ENCODE measurements around the gene TPST1. TPM values are rescaled to one million over a fixed set of nuclear protein-coding genes. Genes with fewer than 3 reads are reported as not detected.

TPST1 gene
- total and polyA plus RNA-seq, 2 experiments from 2014 or later: 21.1 to 24.8 TPM

DNA sequence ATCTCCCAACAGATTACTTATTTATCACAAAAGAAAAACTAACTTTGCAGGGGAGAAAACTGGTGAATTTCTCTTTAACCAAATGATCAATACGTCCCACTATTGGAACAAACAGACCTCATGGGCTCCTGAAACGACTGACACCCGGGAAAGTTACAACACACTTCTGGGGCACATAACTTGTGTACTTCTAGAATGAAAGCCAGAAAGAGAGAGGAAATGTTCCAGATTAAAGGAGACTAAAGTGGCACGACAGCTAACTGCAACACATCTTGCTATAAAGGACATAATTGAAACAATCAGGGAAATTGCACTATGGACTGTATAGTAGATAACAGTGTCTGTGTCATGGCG lies 14.7 kb upstream of the TPST1 start:
- H3K4me3 ChIP-seq: no peak overlapping the region
- H3K27ac ChIP-seq: no peak overlapping the region

DNA sequence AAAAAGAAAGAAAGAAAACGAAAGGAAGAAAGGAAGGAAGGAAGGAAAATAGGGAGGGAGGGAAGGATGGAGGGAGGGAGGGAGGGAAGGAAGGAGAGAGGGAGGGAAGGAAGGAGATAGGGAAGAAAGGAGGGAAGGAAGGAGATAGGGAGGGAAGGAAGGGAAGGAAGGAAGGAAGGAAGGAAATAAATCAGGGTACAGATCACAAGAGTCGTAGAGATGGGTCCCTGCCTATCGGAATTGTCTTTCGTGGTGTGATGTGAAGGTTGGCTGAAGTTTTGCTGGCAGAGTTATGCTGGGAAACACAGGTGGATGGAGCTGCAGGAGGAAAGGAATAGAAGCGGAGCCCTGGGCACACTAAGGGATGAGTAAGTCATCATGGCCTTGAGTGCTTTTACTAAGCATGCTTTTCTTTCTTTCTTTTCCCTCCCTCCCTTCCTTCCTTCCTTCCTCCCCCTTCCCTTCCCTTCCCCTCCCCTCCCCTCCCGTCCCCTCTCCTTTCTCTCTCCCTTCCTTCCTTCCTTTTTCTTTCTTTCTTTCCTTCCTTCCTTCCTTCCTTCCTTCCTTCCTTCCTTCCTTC lies 11.9 kb upstream of the TPST1 start:
- TF ChIP-seq, protein P1, sequence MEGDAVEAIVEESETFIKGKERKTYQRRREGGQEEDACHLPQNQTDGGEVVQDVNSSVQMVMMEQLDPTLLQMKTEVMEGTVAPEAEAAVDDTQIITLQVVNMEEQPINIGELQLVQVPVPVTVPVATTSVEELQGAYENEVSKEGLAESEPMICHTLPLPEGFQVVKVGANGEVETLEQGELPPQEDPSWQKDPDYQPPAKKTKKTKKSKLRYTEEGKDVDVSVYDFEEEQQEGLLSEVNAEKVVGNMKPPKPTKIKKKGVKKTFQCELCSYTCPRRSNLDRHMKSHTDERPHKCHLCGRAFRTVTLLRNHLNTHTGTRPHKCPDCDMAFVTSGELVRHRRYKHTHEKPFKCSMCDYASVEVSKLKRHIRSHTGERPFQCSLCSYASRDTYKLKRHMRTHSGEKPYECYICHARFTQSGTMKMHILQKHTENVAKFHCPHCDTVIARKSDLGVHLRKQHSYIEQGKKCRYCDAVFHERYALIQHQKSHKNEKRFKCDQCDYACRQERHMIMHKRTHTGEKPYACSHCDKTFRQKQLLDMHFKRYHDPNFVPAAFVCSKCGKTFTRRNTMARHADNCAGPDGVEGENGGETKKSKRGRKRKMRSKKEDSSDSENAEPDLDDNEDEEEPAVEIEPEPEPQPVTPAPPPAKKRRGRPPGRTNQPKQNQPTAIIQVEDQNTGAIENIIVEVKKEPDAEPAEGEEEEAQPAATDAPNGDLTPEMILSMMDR (IDR thresholded peaks at IDR 0.05; ENCODE audit: low read depth, low read length): no peak
- Histone ChIP-seq H3K9me3 (ENCODE audit: low read depth) (no peaks in the 10 kb centered on the region), H3K27ac (no peak overlapping the region), H3K27me3 (no peaks in the 10 kb centered on the region), H3K4me3 (no peak overlapping the region), H3K4me1 (ENCODE audit: low read depth) (no peaks in the 10 kb centered on the region), H3K36me3 (no peaks in the 10 kb centered on the region)
- no peak for DNase-seq (ENCODE audit: low read depth in 1 of 2, low spot score in 1 of 2)

More for the DNA sequence above, 14.7 kb upstream of the TPST1 start:
- Histone ChIP-seq H3K27me3 (no peaks in the 10 kb centered on the region), H3K4me1 (ENCODE audit: low read depth) (no peaks in the 10 kb centered on the region), H3K9me3 (ENCODE audit: low read depth) (no peaks in the 10 kb centered on the region), H3K36me3 (no peaks in the 10 kb centered on the region)
- no peak for DNase-seq (ENCODE audit: low read depth in 1 of 2, low spot score in 1 of 2)
- TF ChIP-seq, protein P1 (IDR thresholded peaks at IDR 0.05; ENCODE audit: low read depth, low read length): no peak

DNA sequence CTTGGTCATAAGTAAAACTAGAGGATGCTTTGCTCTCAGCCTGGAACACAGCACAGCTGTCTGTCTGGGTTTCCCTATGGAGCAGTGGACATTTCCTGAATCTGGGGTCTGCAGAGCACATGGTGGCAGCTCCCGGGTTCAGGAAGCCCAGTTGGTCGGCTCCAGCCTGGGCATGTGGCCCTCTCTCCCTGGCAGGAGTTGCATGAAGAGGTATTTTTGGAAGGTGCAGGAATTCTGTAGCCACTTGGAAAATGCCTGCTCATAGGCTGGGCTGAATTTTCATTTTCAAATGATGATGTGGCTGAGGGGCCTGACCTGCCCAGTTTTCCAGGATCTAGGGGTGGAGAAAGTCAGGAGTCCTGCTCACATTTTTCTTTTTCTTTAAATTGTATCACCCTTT lies 6.7 kb upstream of the TPST1 start:
- Histone ChIP-seq H3K9me3 (ENCODE audit: low read depth) (no peaks in the 10 kb centered on the region), H3K27ac (no peak overlapping the region), H3K4me3 (no peak overlapping the region), H3K27me3 (no peaks in the 10 kb centered on the region), H3K36me3 (no peaks in the 10 kb centered on the region), H3K4me1 (ENCODE audit: low read depth) (no peaks in the 10 kb centered on the region)
- TF ChIP-seq, protein P1 (IDR thresholded peaks at IDR 0.05; ENCODE audit: low read depth, low read length): no peak
- no peak for DNase-seq (ENCODE audit: low read depth in 1 of 2, low spot score in 1 of 2)

DNA sequence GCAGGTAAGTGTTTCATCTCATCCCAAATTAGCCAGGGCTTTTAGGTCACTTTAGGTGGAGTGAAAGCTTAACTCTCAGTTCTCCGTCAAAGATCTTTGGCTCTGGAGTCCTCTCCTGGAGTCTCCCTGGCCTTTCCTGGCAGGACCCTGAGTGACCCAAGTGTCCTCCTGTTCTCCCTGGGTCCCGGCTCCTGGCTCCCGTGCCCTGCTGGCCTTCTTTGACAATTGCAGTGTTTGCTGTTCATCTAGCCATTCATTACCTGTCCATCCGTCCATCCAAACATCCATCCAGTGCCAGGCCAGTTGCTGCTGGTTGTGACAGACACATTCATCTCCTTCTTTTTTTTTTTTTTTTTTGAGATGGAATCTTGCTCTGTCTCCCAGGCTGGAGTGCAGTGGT lies 6.2 kb upstream of the TPST1 start:
- no peak overlapping the region for H3K27ac ChIP-seq
- TF ChIP-seq, protein P1 (IDR thresholded peaks at IDR 0.05; ENCODE audit: low read depth, low read length): no peak
- no peak for DNase-seq (ENCODE audit: low read depth in 1 of 2, low spot score in 1 of 2)
- H3K36me3 ChIP-seq: no peaks in the 10 kb centered on the region
- H3K9me3 ChIP-seq (ENCODE audit: low read depth): no peaks in the 10 kb centered on the region
- H3K27me3 ChIP-seq: no peaks in the 10 kb centered on the region
- no peaks in the 10 kb centered on the region for H3K4me1 ChIP-seq (ENCODE audit: low read depth)
- H3K4me3 ChIP-seq: no peak overlapping the region

DNA sequence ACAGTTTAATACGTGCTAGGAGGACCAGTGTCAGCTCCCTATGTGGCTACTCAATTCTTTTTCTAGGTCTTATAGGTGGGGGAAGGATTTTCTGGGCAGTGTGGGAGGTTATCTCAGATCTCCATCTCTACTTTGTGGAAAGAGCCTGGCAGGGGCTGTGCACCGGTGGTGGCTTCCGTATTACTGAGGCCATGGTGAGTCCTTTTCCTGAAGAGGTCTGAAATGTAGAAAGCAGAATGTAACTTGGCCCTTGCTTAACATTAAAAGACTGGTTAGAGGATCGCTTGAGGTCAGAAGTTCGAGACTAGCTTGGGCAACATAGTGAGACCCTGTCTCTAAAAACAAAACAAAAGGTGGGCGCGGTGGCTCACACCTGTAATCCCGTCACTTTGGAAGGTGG lies 2.7 kb upstream of the TPST1 start:
- no peak for DNase-seq (ENCODE audit: low read depth in 1 of 2, low spot score in 1 of 2)
- Histone ChIP-seq H3K36me3 (no peaks in the 10 kb centered on the region), H3K4me1 (ENCODE audit: low read depth) (no peaks in the 10 kb centered on the region), H3K27ac (no peak overlapping the region), H3K27me3 (no peaks in the 10 kb centered on the region), H3K9me3 (ENCODE audit: low read depth) (no peaks in the 10 kb centered on the region), H3K4me3 (no peak overlapping the region)
- TF ChIP-seq, protein P1 (IDR thresholded peaks at IDR 0.05; ENCODE audit: low read depth, low read length): no peak

DNA sequence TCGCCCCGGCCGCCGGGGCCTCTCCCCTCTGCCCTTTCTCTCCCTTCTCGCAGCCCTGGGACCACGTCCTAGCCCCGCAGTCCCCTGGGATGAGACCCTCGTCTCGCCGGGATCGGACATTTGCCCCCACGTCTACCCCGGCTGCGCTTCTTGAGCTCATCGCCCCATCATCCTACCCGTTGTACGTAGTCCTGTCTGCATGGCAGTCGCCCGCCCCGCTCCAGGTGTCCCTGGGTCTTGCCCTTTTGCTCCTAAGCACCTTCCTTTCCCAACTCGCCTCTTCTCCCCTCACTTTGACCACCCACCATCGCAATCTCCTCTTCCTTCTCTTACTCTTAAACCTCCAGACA lies 582 bp downstream of the TPST1 start:
- Histone ChIP-seq H3K4me1 (ENCODE audit: low read depth) (no peaks in the 10 kb centered on the region), H3K27me3 (no peaks in the 10 kb centered on the region), H3K27ac (no peak overlapping the region), H3K4me3 (peak overlapping the region; percentile 83), H3K36me3 (no peaks in the 10 kb centered on the region), H3K9me3 (ENCODE audit: low read depth) (no peaks in the 10 kb centered on the region)
- no peak for DNase-seq (ENCODE audit: low read depth in 1 of 2, low spot score in 1 of 2)
- TF ChIP-seq, protein P1 (IDR thresholded peaks at IDR 0.05; ENCODE audit: low read depth, low read length): no peak

Measured in cardiac muscle cell (in vitro differentiated cells and primary cell).